G401.6 (cell line): Measurements from ENCODE around the gene DIPK1B.

Experiments
- FAIRE-seq: peaks from 2 replicates; lab custom pipeline; 2012; peaks lifted over from hg19 to GRCh38; lab: Jason Lieb, UNC

The DIPK1B gene

GRCh38 chr9:136711751-136712689 is at the start of gene DIPK1B:
DIPK1B (plus strand) TSS chr9:136712572; CDS start chr9:136712666, 94 bp downstream.
- FAIRE-seq: no peak

- no peak for FAIRE-seq
These were observed 49.5 kb upstream of the DIPK1B start, which contains the start of gene EGFL7 for GRCh38 chr9:136662656-136663581. EGFL7 (plus strand) TSS chr9:136662916; CDS start chr9:136668283, 5,367 bp downstream.

- no peak for FAIRE-seq
These were observed 48.1 kb upstream of the DIPK1B start for GRCh38 chr9:136664000-136664915.

- FAIRE-seq: no peak
These were observed 47.2 kb upstream of the DIPK1B start for GRCh38 chr9:136665111-136665703.

GRCh38 chr9:136665704-136666371 is 46.5 kb upstream of the DIPK1B start:
- no peak for FAIRE-seq

- no peak for FAIRE-seq
These were observed 45.8 kb upstream of the DIPK1B start for GRCh38 chr9:136666372-136667213.

GRCh38 chr9:136667214-136667939 is 45.0 kb upstream of the DIPK1B start:
- no peak for FAIRE-seq

- FAIRE-seq: no peak
These were observed 44.2 kb upstream of the DIPK1B start for GRCh38 chr9:136667940-136668760.

GRCh38 chr9:136668983-136669790 is 43.2 kb upstream of the DIPK1B start:
- FAIRE-seq: no peak

- no peak for FAIRE-seq
These were observed 42.4 kb upstream of the DIPK1B start for GRCh38 chr9:136669791-136670464.

- no peak for FAIRE-seq
These were observed 41.7 kb upstream of the DIPK1B start for GRCh38 chr9:136670576-136671253.

- FAIRE-seq: no peak
These were observed 41.1 kb upstream of the DIPK1B start for GRCh38 chr9:136671254-136671614.

GRCh38 chr9:136671646-136672430 is 40.5 kb upstream of the DIPK1B start:
- no peak for FAIRE-seq

GRCh38 chr9:136672431-136673087 is 39.8 kb upstream of the DIPK1B start:
- no peak for FAIRE-seq
